Ovary (tissue), 3 donors: ENCODE results near the gene GPX4.

Source experiments
- EP300 ChIP-seq: sonication (generic); formaldehyde crosslinking; IDR thresholded peaks from one replicate; pipeline ENCODE4 v1.6.1; 2017; ENCODE audit warnings: antibody characterized with exemption
- POLR2A ChIP-seq: fragments of 450-650 bp; IDR thresholded peaks from one replicate; pipeline ENCODE4 v1.6.1; 2017; ENCODE audit warnings: antibody characterized with exemption, mild to moderate bottlenecking, moderate library complexity
- TF ChIP-seq, protein P1 (sequence below), 3 donors: fragments of 450-650 bp in 2 of 3; fragments of 200-600 bp in 1 of 3; IDR thresholded peaks; one replicate each; pipeline versions ENCODE4 v1.5.1 to v1.8.0; 2016 to 2022; ENCODE audit warnings: antibody characterized with exemption in 3 of 3, mild to moderate bottlenecking in 1 of 3
- donor health status: DM: no; HTN: no; CAD: no.

DNA sequence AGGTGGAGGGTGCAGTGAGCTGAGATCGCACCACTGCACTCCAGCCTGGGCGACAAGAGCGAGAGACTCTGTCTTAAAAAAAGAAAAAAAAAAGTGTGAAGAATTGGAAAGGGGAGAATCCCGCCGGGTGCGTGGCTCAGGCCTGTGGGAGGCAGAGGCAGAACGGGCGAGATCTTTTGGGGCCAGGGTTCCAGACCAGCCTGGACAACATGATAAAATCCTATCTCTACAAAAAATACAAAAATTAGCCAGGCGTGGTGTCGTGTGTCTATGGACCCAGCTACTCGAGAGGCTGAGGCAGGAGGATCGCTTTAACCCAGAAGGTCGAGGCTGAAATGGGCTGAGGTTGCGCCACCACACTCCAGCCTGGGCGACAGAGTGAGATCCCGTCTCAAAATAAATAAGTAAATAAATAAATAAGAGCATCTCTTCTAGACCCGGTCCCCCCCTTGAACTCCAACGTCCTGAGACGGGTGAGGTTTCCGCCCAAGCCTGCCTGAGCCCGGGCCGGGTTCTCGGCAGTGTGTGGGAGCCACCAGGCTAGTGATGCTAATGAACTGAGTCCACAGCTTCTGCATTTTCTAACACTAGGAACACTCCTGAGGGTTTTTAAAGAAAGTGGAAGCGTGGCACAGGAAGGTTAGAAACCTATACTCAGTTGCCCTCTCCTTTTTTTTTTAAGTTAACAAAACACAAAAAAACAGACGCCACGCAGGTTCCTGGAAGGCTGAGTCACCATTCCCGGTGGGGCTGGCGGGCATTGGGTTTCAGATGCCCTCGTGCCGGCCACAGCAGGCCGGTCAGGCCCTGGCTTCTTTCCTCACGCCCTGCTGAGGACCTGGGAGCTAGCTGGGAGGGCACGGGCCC lies 22.0 kb downstream of the GPX4 start:
- TF ChIP-seq POLR2A (no peak), EP300 (no peak)
- TF ChIP-seq, protein P1, sequence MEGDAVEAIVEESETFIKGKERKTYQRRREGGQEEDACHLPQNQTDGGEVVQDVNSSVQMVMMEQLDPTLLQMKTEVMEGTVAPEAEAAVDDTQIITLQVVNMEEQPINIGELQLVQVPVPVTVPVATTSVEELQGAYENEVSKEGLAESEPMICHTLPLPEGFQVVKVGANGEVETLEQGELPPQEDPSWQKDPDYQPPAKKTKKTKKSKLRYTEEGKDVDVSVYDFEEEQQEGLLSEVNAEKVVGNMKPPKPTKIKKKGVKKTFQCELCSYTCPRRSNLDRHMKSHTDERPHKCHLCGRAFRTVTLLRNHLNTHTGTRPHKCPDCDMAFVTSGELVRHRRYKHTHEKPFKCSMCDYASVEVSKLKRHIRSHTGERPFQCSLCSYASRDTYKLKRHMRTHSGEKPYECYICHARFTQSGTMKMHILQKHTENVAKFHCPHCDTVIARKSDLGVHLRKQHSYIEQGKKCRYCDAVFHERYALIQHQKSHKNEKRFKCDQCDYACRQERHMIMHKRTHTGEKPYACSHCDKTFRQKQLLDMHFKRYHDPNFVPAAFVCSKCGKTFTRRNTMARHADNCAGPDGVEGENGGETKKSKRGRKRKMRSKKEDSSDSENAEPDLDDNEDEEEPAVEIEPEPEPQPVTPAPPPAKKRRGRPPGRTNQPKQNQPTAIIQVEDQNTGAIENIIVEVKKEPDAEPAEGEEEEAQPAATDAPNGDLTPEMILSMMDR (IDR thresholded peaks at IDR 0.05): no peak
